A673 (cell line): ENCODE results near the gene FADS6.

ENCODE experiments used
- CTCF ChIP-seq: fragments of 300-800, 200-600 bp; sonication (generic); conservative IDR thresholded peaks from 2 replicates; pipeline ENCODE4 v1.5.1; 2017; ENCODE audit warnings: low read depth, mild to moderate bottlenecking, antibody characterized with exemption, low read length, moderate library complexity, mixed read lengths
- EZH2 ChIP-seq: fragments of 200-600 bp; sonication (generic); IDR thresholded peaks from 2 replicates; pipeline ENCODE4 v1.6.1; 2017; ENCODE audit warnings: borderline replicate concordance, low read depth, mild to moderate bottlenecking, mixed read lengths, antibody characterized with exemption, low read length; ENCODE audit not compliant: poor library complexity, severe bottlenecking

DNA sequence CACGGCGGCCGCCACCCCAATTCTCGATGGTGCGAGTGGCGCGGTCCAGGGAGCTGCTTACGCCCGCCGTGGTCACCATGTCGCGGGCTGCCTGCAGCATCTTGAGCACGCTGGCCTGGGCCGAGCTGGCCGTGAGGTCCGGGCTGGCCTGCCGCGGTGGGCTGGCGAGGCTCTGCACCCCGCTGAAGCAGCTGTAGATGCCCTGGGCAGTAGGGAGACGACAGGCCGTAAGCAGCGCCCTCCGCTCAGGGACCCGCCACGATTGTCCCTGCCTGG, 50.1 kb downstream of the FADS6 start:
- no peak for TF ChIP-seq CTCF
- no peak for TF ChIP-seq EZH2
